IMR-90 (cell line): ENCODE results near the gene CHD6. TPM values are rescaled to one million over a fixed set of nuclear protein-coding genes. Genes with fewer than 3 reads are reported as not detected.

Experiments
- ATAC-seq: fragments of 200-7000 bp; cut with Tn5 transposase; 2 replicates; pipeline ENCODE4 v1.9.1; 2020; ENCODE audit warnings: low read depth, mild to moderate bottlenecking, moderate library complexity
- BruUV-seq: library from RNA; stranded (reverse); fragments of 400-500 nt; replicated peaks from 2 replicates; lab custom pipeline; 2021; lab: Mats Ljungman, UMichigan
- CTCF ChIA-PET: fragments of 300-600 bp; formaldehyde crosslinking; extraction: SDS; loops from one replicate; lab custom pipeline; 2021; ENCODE audit warnings: antibody characterized with exemption; lab: Yijun Ruan, JAX
- POLR2A ChIA-PET: fragments of 300-600 bp; sonication (Branson Sonifier 250); formaldehyde crosslinking; loops from one replicate; lab custom pipeline; 2022; ENCODE audit warnings: antibody characterized with exemption; ENCODE audit not compliant: unreplicated experiment; lab: Charles Lee
- DNase-seq: peaks from one replicate; pipeline ENCODE4 v3.0.0; 2013
- H2AFZ ChIP-seq: replicated peaks from 2 replicates; pipeline ENCODE3; 2013; ENCODE audit warnings: low read length, mild to moderate bottlenecking; ENCODE audit not compliant: poor library complexity
- H2AK5ac ChIP-seq: 2 replicates; pipeline ENCODE4 v1.6.1; 2013; ENCODE audit warnings: low read depth, low read length, inconsistent platforms
- H2AK9ac ChIP-seq: replicated peaks from 2 replicates; pipeline ENCODE3; 2013; ENCODE audit warnings: mild to moderate bottlenecking, low read depth, low read length, moderate library complexity; ENCODE audit not compliant: poor library complexity
- H2BK120ac ChIP-seq: 2 replicates; pipeline ENCODE4 v1.6.1; 2013; ENCODE audit warnings: low read depth, low read length, inconsistent platforms
- H2BK15ac ChIP-seq: 3 replicates; pipeline ENCODE4 v1.6.1; 2013; ENCODE audit warnings: low read depth, low read length, inconsistent platforms
- H2BK20ac ChIP-seq: 2 replicates; pipeline ENCODE4 v1.6.1; 2013; ENCODE audit warnings: low read depth, mild to moderate bottlenecking, inconsistent platforms, low read length, moderate library complexity
- H2BK5ac ChIP-seq: 2 replicates; pipeline ENCODE4 v1.6.1; 2013; ENCODE audit warnings: mild to moderate bottlenecking, low read depth, low read length, inconsistent platforms; ENCODE audit not compliant: poor library complexity, severe bottlenecking
- H3K14ac ChIP-seq: replicated peaks from 2 replicates; pipeline ENCODE4 v1.6.1; 2013; ENCODE audit warnings: low read depth, low read length, inconsistent platforms
- H3K18ac ChIP-seq: 2 replicates; pipeline ENCODE4 v1.6.1; 2013; ENCODE audit warnings: low read depth, low read length, control low read depth
- H3K23ac ChIP-seq: 2 replicates; pipeline ENCODE4 v1.6.1; 2013; ENCODE audit warnings: low read depth, low read length, inconsistent platforms
- H3K27ac ChIP-seq: 2 replicates; pipeline ENCODE4 v1.5.1; 2013; ENCODE audit warnings: mild to moderate bottlenecking, control low read depth, low read length; ENCODE audit not compliant: insufficient read depth
- H3K27me3 ChIP-seq: 2 replicates; pipeline ENCODE4 v1.6.1; 2013; ENCODE audit warnings: low read length; ENCODE audit not compliant: control insufficient read depth, insufficient read depth
- H3K36me3 ChIP-seq: 2 replicates; pipeline ENCODE4 v1.6.1; 2013; ENCODE audit warnings: low read length, mixed read lengths; ENCODE audit not compliant: control insufficient read depth, insufficient read depth
- H3K4ac ChIP-seq: 2 replicates; pipeline ENCODE4 v1.6.1; 2013; ENCODE audit warnings: low read depth, low read length, inconsistent platforms
- H3K4me1 ChIP-seq: 2 replicates; pipeline ENCODE4 v1.6.1; 2013; ENCODE audit warnings: low read length, mixed read lengths; ENCODE audit not compliant: control insufficient read depth, insufficient read depth
- H3K4me2 ChIP-seq: 2 replicates; pipeline ENCODE4 v1.6.1; 2013; ENCODE audit warnings: low read depth, mild to moderate bottlenecking, control low read depth, low read length, moderate library complexity
- H3K4me3 ChIP-seq: 2 replicates; pipeline ENCODE4 v1.5.1; 2013; ENCODE audit warnings: low read depth, mild to moderate bottlenecking, control low read depth, low read length, moderate library complexity; ENCODE audit not compliant: insufficient read depth
- H3K56ac ChIP-seq: 2 replicates; pipeline ENCODE4 v1.6.1; 2013; ENCODE audit warnings: low read length, inconsistent platforms; ENCODE audit not compliant: insufficient read depth; ENCODE audit errors: extremely low read depth
- H3K79me1 ChIP-seq, 2 experiments: 2 replicates each; pipeline ENCODE4 v1.6.1; 2013; ENCODE audit warnings: low read length in 2 of 2, inconsistent platforms in 1 of 2, low read depth in 1 of 2
- H3K9ac ChIP-seq: 2 replicates; pipeline ENCODE4 v1.6.1; 2013; ENCODE audit warnings: low read depth, low read length, control low read depth
- H3K9me1 ChIP-seq: 2 replicates; pipeline ENCODE4 v1.6.1; 2013; ENCODE audit warnings: low read length, inconsistent platforms; ENCODE audit not compliant: insufficient read depth
- H3K9me3 ChIP-seq: 2 replicates; pipeline ENCODE4 v1.6.1; 2013; ENCODE audit warnings: low read length; ENCODE audit not compliant: control insufficient read depth, insufficient read depth
- H4K20me1 ChIP-seq: 2 replicates; pipeline ENCODE4 v1.6.1; 2013; ENCODE audit warnings: low read length, inconsistent platforms; ENCODE audit not compliant: insufficient read depth
- H4K5ac ChIP-seq: 2 replicates; pipeline ENCODE4 v1.6.1; 2013; ENCODE audit warnings: mild to moderate bottlenecking, low read depth, low read length, control low read depth
- H4K8ac ChIP-seq, 2 experiments: 2 replicates each; pipeline ENCODE4 v1.6.1; 2013; ENCODE audit warnings: low read depth in 2 of 2, low read length in 2 of 2, control low read depth in 1 of 2, inconsistent platforms in 1 of 2
- H4K91ac ChIP-seq: 2 replicates; pipeline ENCODE4 v1.6.1; 2013; ENCODE audit warnings: low read depth, low read length, inconsistent platforms; ENCODE audit not compliant: insufficient read depth
- CHD1 ChIP-seq: IDR thresholded peaks from 2 replicates; pipeline ENCODE4 v1.6.1; 2012; ENCODE audit warnings: low read depth, low read length, improper control_type of control experiment
- FOS ChIP-seq: fragments of 150-350 bp; IDR thresholded peaks from 2 replicates; pipeline ENCODE4 v1.6.1; 2016; ENCODE audit warnings: low read depth, low read length
- MAFK ChIP-seq: IDR thresholded peaks from 2 replicates; pipeline ENCODE4 v1.6.1; 2012; ENCODE audit warnings: low read depth, low read length, improper control_type of control experiment
- MAZ ChIP-seq: IDR thresholded peaks from 2 replicates; pipeline ENCODE4 v1.6.1; 2012; ENCODE audit warnings: low read depth, mild to moderate bottlenecking, low read length, improper control_type of control experiment, moderate library complexity, borderline replicate concordance
- MXI1 ChIP-seq: IDR thresholded peaks from 2 replicates; pipeline ENCODE4 v1.6.1; 2012; ENCODE audit warnings: low read depth, mild to moderate bottlenecking, low read length, moderate library complexity, borderline replicate concordance
- NFE2L2 ChIP-seq: fragments of 150-350 bp; IDR thresholded peaks from 2 replicates; pipeline ENCODE4 v1.6.1; 2016; ENCODE audit warnings: low read depth, mild to moderate bottlenecking, low read length
- RCOR1 ChIP-seq: IDR thresholded peaks from 2 replicates; pipeline ENCODE4 v1.6.1; 2012; ENCODE audit warnings: mild to moderate bottlenecking, low read length, improper control_type of control experiment; ENCODE audit not compliant: insufficient replicate concordance
- RFX5 ChIP-seq: IDR thresholded peaks from 2 replicates; pipeline ENCODE4 v1.8.0; 2012; ENCODE audit warnings: low read depth, mild to moderate bottlenecking, low read length, moderate library complexity
- SMC3 ChIP-seq: fragments of 150-350 bp; IDR thresholded peaks from 2 replicates; pipeline ENCODE4 v1.6.1; 2016; ENCODE audit warnings: low read depth, mild to moderate bottlenecking, antibody characterized with exemption, low read length, moderate library complexity
- WGBS, 2 experiments: methylation state at CpG; one replicate each; pipeline versions ENCODE4 v1.1.5 to v1.1.7; 2013; ENCODE audit warnings: missing lambda C conversion rate in 2 of 2; ENCODE audit not compliant: insufficient read length in 1 of 2; ENCODE audit errors: extremely low coverage in 2 of 2; 5-methylcytosine and 5-hydroxymethylcytosine counted together
- dilution Hi-C: fragments of 300-500 bp; cut with HindIII; formaldehyde crosslinking; loops from one replicate; pipeline ENCODE4 v1.14.3; 2018; ENCODE audit warnings: low sequenced_read_pairs; ENCODE audit not compliant: unreplicated experiment
- in situ Hi-C: fragments of 300-500 bp; cut with MboI; formaldehyde crosslinking; loops from 3 replicates; pipeline ENCODE4 v1.14.3; 2019; ENCODE audit warnings: low sequenced_read_pairs, inconsistent platforms, mixed read lengths
- intact Hi-C: fragments of 100-400 bp; cut with micrococcal nuclease; formaldehyde crosslinking; loops from 2 replicates; pipeline ENCODE4 v1.10.0; 2022
- polyA plus RNA-seq, 3 experiments: library from polyadenylated mRNA; depleted of rRNA; stranded (reverse); fragments of >200 nt; gene quantifications; 2 replicates each; pipeline ENCODE4 v1.2.3, GENCODE V29; 2012; ENCODE audit warnings: low replicate concordance in 1 of 3
- total RNA-seq: library from RNA; depleted of rRNA; stranded (reverse); fragments of >200 nt; gene quantifications from 2 replicates; pipeline ENCODE4 v1.2.3, GENCODE V29; 2012
- TF ChIP-seq, protein P1 (sequence below): fragments of 150-350 bp; IDR thresholded peaks from 2 replicates; pipeline ENCODE4 v1.6.1; 2016; ENCODE audit warnings: low read depth, mild to moderate bottlenecking, low read length, moderate library complexity, borderline replicate concordance
- TF ChIP-seq, protein P2 (sequence below): fragments of 150-350 bp; IDR thresholded peaks from 2 replicates; pipeline ENCODE4 v1.6.1; 2017; ENCODE audit warnings: mild to moderate bottlenecking, antibody characterized with exemption, low read length, low read depth

Gene CHD6
- total and polyA plus RNA-seq, 2 of the 4 experiments (the other 2 are of a cell fraction): 8.8 to 26.7 TPM

DNA sequence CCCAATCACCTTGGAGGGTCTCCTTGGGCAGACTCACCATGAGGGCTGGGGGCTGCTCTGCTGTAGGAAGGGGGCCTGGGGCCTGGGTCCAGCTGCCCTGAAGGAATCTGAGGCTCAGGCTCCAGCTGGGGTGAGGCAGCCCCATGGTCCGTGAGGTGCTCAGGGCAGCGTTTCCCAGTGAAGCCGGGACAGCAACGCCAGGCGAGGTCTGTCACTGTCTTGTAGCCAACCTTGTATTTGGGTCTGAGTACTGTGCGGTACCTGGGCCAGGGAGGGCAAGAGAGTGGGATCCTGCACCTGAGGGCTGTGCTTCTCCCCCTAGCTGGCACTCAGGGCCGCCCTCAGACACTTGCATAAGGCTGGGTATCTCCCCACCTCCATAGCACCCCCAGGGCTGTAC, 254.6 kb downstream of the CHD6 start:
- in situ Hi-C loops (no loop called here), intact Hi-C loops (no loop called here), dilution Hi-C loops (no loop called here)
- Histone ChIP-seq H3K9ac (no peak overlapping the region), H3K9me3 (no peaks in the 10 kb centered on the region), H3K79me1 (no peaks in the 10 kb centered on the region), H3K4ac (no peak overlapping the region), H4K5ac (no peak overlapping the region), H3K18ac (no peak overlapping the region), H4K8ac (no peak overlapping the region), H2AFZ (no peak overlapping the region), H2BK20ac (no peak overlapping the region), H3K27ac (no peak overlapping the region), H2AK9ac (no peak overlapping the region), H3K4me2 (no peak overlapping the region), H3K14ac (no peak overlapping the region), H3K56ac (no peak overlapping the region), H4K91ac (no peak overlapping the region), H3K4me1 (no peaks in the 10 kb centered on the region), H2BK5ac (no peak overlapping the region), H2BK15ac (no peak overlapping the region), H3K23ac (no peak overlapping the region), H3K9me1 (no peaks in the 10 kb centered on the region), H3K4me3 (no peak overlapping the region), H4K20me1 (peaks cover 4% of the 10 kb centered on the region; the same call in 1 of the 2 replicates), H2BK120ac (no peak overlapping the region), H3K27me3 (peaks cover 45% of the 10 kb centered on the region), H3K36me3 (no peaks in the 10 kb centered on the region), H2AK5ac (no peak overlapping the region)
- ATAC-seq: no peak
- no TSS peak for BruUV-seq
- ChIA-PET CTCF (no interaction called here), POLR2A (no interaction called here)
- WGBS, 2 experiments: 92% methylated on average over 2 of the region's 7 CpGs; no CpG with 5 or more reads in 1 of the 2 experiments
- DNase-seq: no peak
- TF ChIP-seq FOS: no peak
- TF ChIP-seq CHD1: no peak
- TF ChIP-seq, protein P1, sequence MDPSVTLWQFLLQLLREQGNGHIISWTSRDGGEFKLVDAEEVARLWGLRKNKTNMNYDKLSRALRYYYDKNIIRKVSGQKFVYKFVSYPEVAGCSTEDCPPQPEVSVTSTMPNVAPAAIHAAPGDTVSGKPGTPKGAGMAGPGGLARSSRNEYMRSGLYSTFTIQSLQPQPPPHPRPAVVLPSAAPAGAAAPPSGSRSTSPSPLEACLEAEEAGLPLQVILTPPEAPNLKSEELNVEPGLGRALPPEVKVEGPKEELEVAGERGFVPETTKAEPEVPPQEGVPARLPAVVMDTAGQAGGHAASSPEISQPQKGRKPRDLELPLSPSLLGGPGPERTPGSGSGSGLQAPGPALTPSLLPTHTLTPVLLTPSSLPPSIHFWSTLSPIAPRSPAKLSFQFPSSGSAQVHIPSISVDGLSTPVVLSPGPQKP: no peak
- TF ChIP-seq MXI1: no peak
- TF ChIP-seq MAZ: no peak
- TF ChIP-seq, protein P2, sequence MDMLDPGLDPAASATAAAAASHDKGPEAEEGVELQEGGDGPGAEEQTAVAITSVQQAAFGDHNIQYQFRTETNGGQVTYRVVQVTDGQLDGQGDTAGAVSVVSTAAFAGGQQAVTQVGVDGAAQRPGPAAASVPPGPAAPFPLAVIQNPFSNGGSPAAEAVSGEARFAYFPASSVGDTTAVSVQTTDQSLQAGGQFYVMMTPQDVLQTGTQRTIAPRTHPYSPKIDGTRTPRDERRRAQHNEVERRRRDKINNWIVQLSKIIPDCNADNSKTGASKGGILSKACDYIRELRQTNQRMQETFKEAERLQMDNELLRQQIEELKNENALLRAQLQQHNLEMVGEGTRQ: no peak
- TF ChIP-seq RCOR1: no peak
- no peak for TF ChIP-seq SMC3
- TF ChIP-seq NFE2L2: no peak
- no peak for TF ChIP-seq RFX5
- no peak for TF ChIP-seq MAFK
